Skeletal muscle satellite cell (primary cell): ENCODE measurements around the gene TRABD2B. TPM values are rescaled to one million over a fixed set of nuclear protein-coding genes. Genes with fewer than 3 reads are reported as not detected.

Source experiments
- H3K27me3 ChIP-seq: 2 replicates; pipeline ENCODE4 v1.7.0; 2013; ENCODE audit warnings: low read length; ENCODE audit not compliant: control insufficient read depth, insufficient read depth
- H3K36me3 ChIP-seq: 2 replicates; pipeline ENCODE4 v1.7.0; 2013; ENCODE audit warnings: mild to moderate bottlenecking, control low read depth, low read length; ENCODE audit not compliant: insufficient read depth
- H3K4me1 ChIP-seq: 2 replicates; pipeline ENCODE4 v1.7.0; 2013; ENCODE audit warnings: low read length; ENCODE audit not compliant: control insufficient read depth, insufficient read depth
- H3K4me2 ChIP-seq: 2 replicates; pipeline ENCODE4 v1.7.0; 2013; ENCODE audit warnings: mild to moderate bottlenecking, low read length
- H3K4me3 ChIP-seq: 2 replicates; pipeline ENCODE4 v1.7.0; 2013; ENCODE audit warnings: low read length
- H3K9ac ChIP-seq: 2 replicates; pipeline ENCODE4 v1.7.0; 2013; ENCODE audit warnings: mild to moderate bottlenecking, low read depth, low read length, moderate library complexity
- H3K9me3 ChIP-seq: replicated peaks from 2 replicates; pipeline ENCODE4 v1.7.0; 2013; ENCODE audit warnings: mild to moderate bottlenecking, control low read depth, low read length
- total RNA-seq: library from RNA; depleted of rRNA; stranded (reverse); fragments of >200 nt; gene quantifications from 2 replicates; pipeline ENCODE4 v1.2.3, GENCODE V29; 2012; rRNA removed

TRABD2B gene
- not detected in 2 replicates for total RNA-seq

GRCh38 chr1:47997289-47998200, at the start of gene TRABD2B:
Gene TRABD2B (minus strand): TSS chr1:47997385.
- H3K27me3 ChIP-seq, result peaks cover 56% of the 10 kb centered on the region

GRCh38 chr1:48044311-48044710, 47.1 kb upstream of the TRABD2B start:
- H3K9ac ChIP-seq, result no peak overlapping the region
- H3K9me3 ChIP-seq, result no peaks in the 10 kb centered on the region
- H3K4me1 ChIP-seq, result peaks cover 12% of the 10 kb centered on the region
- H3K27me3 ChIP-seq, result no peaks in the 10 kb centered on the region
- H3K4me3 ChIP-seq, result no peak overlapping the region
- H3K36me3 ChIP-seq, result no peaks in the 10 kb centered on the region
- no peak overlapping the region for H3K4me2 ChIP-seq

More at GRCh38 chr1:47997289-47998200, at the start of gene TRABD2B:
- no peaks in the 10 kb centered on the region for H3K36me3 ChIP-seq
- no peaks in the 10 kb centered on the region for H3K9me3 ChIP-seq
- peak within 1 kb of the TSS; percentile 64 for H3K4me3 ChIP-seq
- H3K9ac ChIP-seq, result no peak within 1 kb of the TSS
- peak within 1 kb of the TSS; percentile 77 for H3K4me2 ChIP-seq
- no peaks in the 10 kb centered on the region for H3K4me1 ChIP-seq

GRCh38 chr1:48043622-48044021, 46.4 kb upstream of the TRABD2B start:
- Histone ChIP-seq H3K36me3 (no peaks in the 10 kb centered on the region), H3K4me2 (no peak overlapping the region), H3K4me1 (peaks cover 12% of the 10 kb centered on the region), H3K27me3 (no peaks in the 10 kb centered on the region), H3K4me3 (no peak overlapping the region), H3K9ac (no peak overlapping the region), H3K9me3 (no peaks in the 10 kb centered on the region)

GRCh38 chr1:48040154-48040553, 43.0 kb upstream of the TRABD2B start:
- Histone ChIP-seq H3K4me3 (no peak overlapping the region), H3K36me3 (no peaks in the 10 kb centered on the region), H3K4me2 (no peak overlapping the region), H3K9me3 (no peaks in the 10 kb centered on the region), H3K9ac (no peak overlapping the region), H3K27me3 (no peaks in the 10 kb centered on the region), H3K4me1 (no peaks in the 10 kb centered on the region)

- no peaks in the 10 kb centered on the region for H3K36me3 ChIP-seq
- H3K4me1 ChIP-seq, result no peaks in the 10 kb centered on the region
- H3K9me3 ChIP-seq, result no peaks in the 10 kb centered on the region
- H3K4me2 ChIP-seq, result no peak overlapping the region
- H3K4me3 ChIP-seq, result no peak overlapping the region
- H3K27me3 ChIP-seq, result no peaks in the 10 kb centered on the region
- H3K9ac ChIP-seq, result no peak overlapping the region
Observed at GRCh38 chr1:48039088-48040054, 42.2 kb upstream of the TRABD2B start.

- H3K4me1 ChIP-seq, result no peaks in the 10 kb centered on the region
- no peaks in the 10 kb centered on the region for H3K27me3 ChIP-seq
- H3K9me3 ChIP-seq, result no peaks in the 10 kb centered on the region
- H3K36me3 ChIP-seq, result no peaks in the 10 kb centered on the region
- H3K9ac ChIP-seq, result no peak overlapping the region
- H3K4me2 ChIP-seq, result no peak overlapping the region
- no peak overlapping the region for H3K4me3 ChIP-seq
Observed at GRCh38 chr1:48038270-48038767, 41.1 kb upstream of the TRABD2B start.

GRCh38 chr1:48036710-48037355, 39.6 kb upstream of the TRABD2B start:
- Histone ChIP-seq H3K27me3 (no peaks in the 10 kb centered on the region), H3K9ac (no peak overlapping the region), H3K4me2 (no peak overlapping the region), H3K9me3 (no peaks in the 10 kb centered on the region), H3K4me3 (no peak overlapping the region), H3K36me3 (no peaks in the 10 kb centered on the region), H3K4me1 (no peaks in the 10 kb centered on the region)

- Histone ChIP-seq H3K9me3 (no peaks in the 10 kb centered on the region), H3K27me3 (no peaks in the 10 kb centered on the region), H3K4me3 (no peak overlapping the region), H3K4me2 (no peak overlapping the region), H3K9ac (no peak overlapping the region), H3K36me3 (no peaks in the 10 kb centered on the region), H3K4me1 (no peaks in the 10 kb centered on the region)
Observed at GRCh38 chr1:48035371-48036141, 38.4 kb upstream of the TRABD2B start.

- no peak overlapping the region for H3K4me3 ChIP-seq
- H3K27me3 ChIP-seq, result no peaks in the 10 kb centered on the region
- H3K4me1 ChIP-seq, result no peaks in the 10 kb centered on the region
- no peaks in the 10 kb centered on the region for H3K9me3 ChIP-seq
- H3K4me2 ChIP-seq, result no peak overlapping the region
- no peak overlapping the region for H3K9ac ChIP-seq
- H3K36me3 ChIP-seq, result no peaks in the 10 kb centered on the region
Observed at GRCh38 chr1:48033495-48034045, 36.4 kb upstream of the TRABD2B start.

GRCh38 chr1:48031676-48032075, 34.5 kb upstream of the TRABD2B start:
- H3K9me3 ChIP-seq, result no peaks in the 10 kb centered on the region
- H3K36me3 ChIP-seq, result no peaks in the 10 kb centered on the region
- no peaks in the 10 kb centered on the region for H3K4me1 ChIP-seq
- H3K4me2 ChIP-seq, result no peak overlapping the region
- H3K27me3 ChIP-seq, result no peaks in the 10 kb centered on the region
- H3K4me3 ChIP-seq, result no peak overlapping the region
- H3K9ac ChIP-seq, result no peak overlapping the region
